NT2/D1 (cell line): ENCODE data around the gene OR2L5.

Experiments used
- DNase-seq: peaks from one replicate; pipeline ENCODE4 v3.0.0-alpha.2; 2011; ENCODE audit warnings: low read depth, low spot score
- H3K27me3 ChIP-seq: 2 replicates; pipeline ENCODE4 v1.6.0; 2011; ENCODE audit warnings: mild to moderate bottlenecking; ENCODE audit not compliant: insufficient read length, insufficient read depth
- H3K36me3 ChIP-seq: 2 replicates; pipeline ENCODE4 v1.6.1; 2011; ENCODE audit warnings: mild to moderate bottlenecking, low read length, mixed read lengths; ENCODE audit not compliant: insufficient read depth, insufficient read length
- H3K4me1 ChIP-seq: 2 replicates; pipeline ENCODE4 v1.5.1; 2011; ENCODE audit not compliant: insufficient read depth, insufficient read length
- H3K4me3 ChIP-seq: 2 replicates; pipeline ENCODE4 v1.5.1; 2011; ENCODE audit warnings: low read depth; ENCODE audit not compliant: insufficient read length
- H3K9ac ChIP-seq: 2 replicates; pipeline ENCODE4 v1.6.0; 2011; ENCODE audit warnings: low read depth; ENCODE audit not compliant: insufficient read length
- H3K9me3 ChIP-seq: 2 replicates; pipeline ENCODE4 v1.5.1; 2011; ENCODE audit warnings: mild to moderate bottlenecking, low read length; ENCODE audit not compliant: insufficient read depth
- SUZ12 ChIP-seq: IDR thresholded peaks from 2 replicates; pipeline ENCODE4 v1.6.1; 2011; ENCODE audit not compliant: insufficient read length, insufficient read depth; ENCODE audit errors: extremely low read depth
- YY1 ChIP-seq: IDR thresholded peaks from 2 replicates; pipeline ENCODE4 v1.6.1; 2011; ENCODE audit not compliant: insufficient read length, insufficient read depth
- ZNF274 ChIP-seq: IDR thresholded peaks from 2 replicates; pipeline ENCODE4 v1.6.1; 2011; ENCODE audit warnings: mild to moderate bottlenecking, low read depth, low read length

The OR2L5 gene, protein sequence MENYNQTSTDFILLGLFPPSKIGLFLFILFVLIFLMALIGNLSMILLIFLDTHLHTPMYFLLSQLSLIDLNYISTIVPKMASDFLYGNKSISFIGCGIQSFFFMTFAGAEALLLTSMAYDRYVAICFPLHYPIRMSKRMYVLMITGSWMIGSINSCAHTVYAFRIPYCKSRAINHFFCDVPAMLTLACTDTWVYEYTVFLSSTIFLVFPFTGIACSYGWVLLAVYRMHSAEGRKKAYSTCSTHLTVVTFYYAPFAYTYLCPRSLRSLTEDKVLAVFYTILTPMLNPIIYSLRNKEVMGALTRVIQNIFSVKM

DNA sequence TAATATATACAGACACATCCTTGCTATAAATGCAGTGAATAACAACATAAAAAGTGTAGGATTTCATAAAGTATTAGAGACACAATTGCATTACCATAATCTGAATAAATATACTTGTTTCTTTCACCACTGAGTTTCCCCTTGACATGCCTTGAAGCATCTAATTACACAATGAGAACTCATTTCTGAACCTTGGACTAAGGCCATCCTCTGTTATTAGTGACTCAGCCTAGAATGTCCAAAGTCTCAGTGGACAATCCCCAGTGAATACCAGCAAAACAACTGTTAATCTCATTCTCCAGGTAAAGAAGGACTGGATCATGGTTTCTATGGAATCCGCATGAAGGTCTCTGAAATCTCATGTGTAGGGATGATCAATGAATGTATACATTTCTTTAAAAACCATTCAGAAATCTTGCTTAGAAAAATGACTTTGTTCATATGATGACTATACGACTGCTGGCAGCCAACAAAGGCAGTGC lies at the start of gene OR2L5:
Gene OR2L5, plus strand, starts transcription at position 432 of the 482 bp plus-strand sequence. CDS start 8,288 bp downstream, outside the sequence.
- Histone ChIP-seq H3K9me3 (peaks cover 9% of the 10 kb centered on the region), H3K27me3 (no peaks in the 10 kb centered on the region), H3K36me3 (no peaks in the 10 kb centered on the region), H3K4me3 (no peak within 1 kb of the TSS), H3K9ac (no peak within 1 kb of the TSS), H3K4me1 (no peaks in the 10 kb centered on the region)
- no peak for DNase-seq
- TF ChIP-seq SUZ12 (no peak), YY1 (no peak), ZNF274 (no peak)

DNA sequence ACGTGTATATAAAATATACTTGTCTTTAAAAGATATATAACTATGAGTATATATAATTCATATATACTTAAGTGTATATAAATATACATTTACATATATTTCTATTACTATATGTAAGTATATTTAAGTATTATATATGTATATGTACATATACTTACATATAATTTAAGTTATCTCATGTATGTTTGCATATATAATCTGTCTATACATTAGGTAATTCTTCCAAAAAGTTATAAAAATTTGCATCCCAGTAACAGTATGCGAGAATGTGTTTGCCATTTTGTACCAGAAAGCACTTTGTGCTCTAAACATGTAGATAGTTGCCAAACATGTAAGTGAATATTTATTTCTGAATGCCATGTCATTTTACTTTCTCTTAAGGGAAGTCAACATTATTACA lies 48.5 kb upstream of the OR2L5 start, which contains the start of gene OR2AK2:
Gene OR2AK2, plus strand, starts transcription at position 301 of the 400 bp plus-strand sequence. CDS start 144 bp downstream, outside the sequence.
- Histone ChIP-seq H3K4me3 (no peak within 1 kb of the TSS), H3K9me3 (no peaks in the 10 kb centered on the region), H3K4me1 (no peaks in the 10 kb centered on the region), H3K36me3 (no peaks in the 10 kb centered on the region), H3K27me3 (no peaks in the 10 kb centered on the region), H3K9ac (no peak within 1 kb of the TSS)
- no peak for DNase-seq
- no peak for TF ChIP-seq SUZ12
- no peak for TF ChIP-seq YY1
- TF ChIP-seq ZNF274: no peak

DNA sequence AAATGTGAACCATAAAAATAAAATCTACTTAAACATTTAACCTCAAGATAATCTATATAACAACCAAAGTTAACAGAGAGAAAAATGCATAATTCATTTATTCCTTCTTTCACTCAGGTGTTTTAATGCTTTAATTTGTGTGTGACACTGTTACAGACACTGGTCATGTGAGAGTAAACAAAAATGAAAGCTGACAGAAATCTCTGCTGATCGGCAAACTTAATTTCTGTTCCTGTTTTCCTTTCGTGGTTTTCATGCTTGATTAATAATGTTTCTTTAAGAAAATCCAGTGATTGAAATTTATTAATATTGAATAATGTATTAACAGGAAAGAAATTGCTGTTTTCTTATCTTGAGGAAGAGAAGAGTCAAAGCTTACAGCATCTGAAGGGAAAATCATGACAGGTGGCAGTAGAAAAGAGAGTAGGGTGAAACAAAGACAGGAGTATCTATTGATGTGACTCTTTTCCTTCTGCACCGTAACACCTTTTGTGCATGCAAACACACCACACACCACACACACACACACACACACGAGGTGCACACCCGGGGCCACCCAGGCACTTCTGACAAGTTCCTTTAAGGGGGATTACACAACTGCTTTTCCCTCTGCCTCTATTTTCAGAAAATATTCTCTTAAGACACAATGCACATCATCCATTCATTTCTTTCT lies 46.8 kb upstream of the OR2L5 start:
- TF ChIP-seq ZNF274 (no peak), SUZ12 (no peak), YY1 (no peak)
- no peak overlapping the region for H3K9ac ChIP-seq
- no peaks in the 10 kb centered on the region for H3K36me3 ChIP-seq
- DNase-seq: no peak
- H3K27me3 ChIP-seq: no peaks in the 10 kb centered on the region
- H3K4me1 ChIP-seq: no peaks in the 10 kb centered on the region
- H3K4me3 ChIP-seq: no peak overlapping the region
- no peaks in the 10 kb centered on the region for H3K9me3 ChIP-seq

DNA sequence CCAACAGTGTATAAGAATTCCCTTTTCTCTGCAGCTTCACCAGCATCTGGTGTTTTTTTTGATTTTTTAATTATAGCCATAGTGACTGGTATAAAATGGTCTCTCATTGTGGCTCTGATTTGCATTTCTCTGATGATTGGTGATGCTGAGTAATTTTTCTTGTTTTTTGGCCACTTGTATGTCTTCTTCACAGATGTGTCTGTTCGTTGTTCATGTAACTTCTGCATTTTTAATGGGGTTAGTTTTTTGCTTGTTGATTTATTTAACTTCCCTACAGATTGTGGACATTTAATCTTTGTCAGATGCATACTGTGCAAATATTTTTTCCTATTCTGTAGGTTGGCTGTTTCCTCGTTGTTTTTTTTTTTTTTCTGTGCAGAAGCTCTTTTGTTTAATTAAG lies 20.5 kb upstream of the OR2L5 start:
- Histone ChIP-seq H3K9ac (no peak overlapping the region), H3K4me3 (no peak overlapping the region), H3K9me3 (no peaks in the 10 kb centered on the region), H3K36me3 (no peaks in the 10 kb centered on the region), H3K4me1 (no peaks in the 10 kb centered on the region), H3K27me3 (no peaks in the 10 kb centered on the region)
- TF ChIP-seq SUZ12 (no peak), ZNF274 (no peak), YY1 (no peak)
- DNase-seq: no peak

DNA sequence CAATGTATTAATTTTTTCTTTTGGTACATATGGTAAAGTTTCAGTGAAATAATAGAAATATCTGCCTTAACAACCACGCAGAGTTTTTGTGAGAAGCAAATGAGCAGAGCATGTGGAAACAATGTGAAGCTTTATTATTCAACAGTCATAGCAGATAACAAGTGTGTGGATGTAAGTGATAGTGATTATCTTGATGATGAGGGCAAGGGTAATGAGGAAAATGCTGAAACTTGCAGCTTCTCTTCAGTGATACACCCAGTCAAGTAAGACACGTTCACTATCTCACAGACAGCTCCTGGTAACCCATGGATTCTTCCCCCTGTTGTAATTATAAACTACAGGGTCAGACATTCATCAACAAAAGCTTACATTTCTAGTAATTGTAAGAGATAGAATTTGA lies 14.6 kb upstream of the OR2L5 start:
- H3K27me3 ChIP-seq: no peaks in the 10 kb centered on the region
- no peaks in the 10 kb centered on the region for H3K36me3 ChIP-seq
- H3K9ac ChIP-seq: no peak overlapping the region
- H3K9me3 ChIP-seq: no peaks in the 10 kb centered on the region
- H3K4me3 ChIP-seq: no peak overlapping the region
- TF ChIP-seq ZNF274: no peak
- no peak for TF ChIP-seq SUZ12
- no peak for TF ChIP-seq YY1
- H3K4me1 ChIP-seq: no peaks in the 10 kb centered on the region
- no peak for DNase-seq

GRCh38 chr1:248000169-248000568 lies 13.3 kb upstream of the OR2L5 start:
- no peak overlapping the region for H3K9ac ChIP-seq
- no peak overlapping the region for H3K4me3 ChIP-seq
- H3K9me3 ChIP-seq: no peaks in the 10 kb centered on the region
- no peaks in the 10 kb centered on the region for H3K27me3 ChIP-seq
- TF ChIP-seq SUZ12: no peak
- no peak for TF ChIP-seq YY1
- TF ChIP-seq ZNF274: no peak
- H3K4me1 ChIP-seq: no peaks in the 10 kb centered on the region
- DNase-seq: no peak
- no peaks in the 10 kb centered on the region for H3K36me3 ChIP-seq

GRCh38 chr1:248007778-248008177 lies 5.7 kb upstream of the OR2L5 start:
- Histone ChIP-seq H3K27me3 (no peaks in the 10 kb centered on the region), H3K9me3 (peaks cover 9% of the 10 kb centered on the region), H3K9ac (no peak overlapping the region), H3K4me1 (no peaks in the 10 kb centered on the region), H3K4me3 (no peak overlapping the region), H3K36me3 (no peaks in the 10 kb centered on the region)
- TF ChIP-seq YY1: no peak
- TF ChIP-seq SUZ12: no peak
- no peak for TF ChIP-seq ZNF274
- no peak for DNase-seq
